Stimulated activated CD4-positive, alpha-beta T cell treated with anti-CD3 and anti-CD28 coated beads, Interleukin-15, amount 100 ng/mL, for 24 hours (primary cell): Measurements from ENCODE around the gene ABTB2.
"Not testable (repeated sequence)": the region's sequence is repeated elsewhere in the genome, so short reads cannot be mapped to it uniquely, and the experiment has no call there.

Experiments used
- DNase-seq: peaks from one replicate; pipeline ENCODE4 v3.0.0-alpha.2; 2020

The ABTB2 gene

DNA sequence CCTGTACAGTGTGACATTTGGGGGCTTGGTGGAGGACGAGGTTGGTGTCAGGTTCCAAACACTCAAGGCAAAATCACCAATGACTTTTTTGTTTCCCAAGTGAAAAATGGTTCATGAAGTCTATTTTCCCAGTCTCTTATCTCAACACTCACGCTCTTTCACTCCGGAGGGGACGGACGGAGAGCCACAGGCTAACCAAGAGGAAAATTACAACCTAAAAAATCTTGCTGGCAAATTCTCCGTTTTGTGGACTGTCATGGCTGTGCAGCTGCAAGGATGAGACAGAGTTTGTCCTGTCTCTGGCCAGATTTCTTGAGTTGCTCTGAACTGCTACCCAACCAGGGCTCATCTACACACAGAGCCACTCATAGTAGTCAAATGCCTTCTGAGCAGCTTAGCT is 101.2 kb downstream of the ABTB2 start:
- DNase-seq: no peak

DNA sequence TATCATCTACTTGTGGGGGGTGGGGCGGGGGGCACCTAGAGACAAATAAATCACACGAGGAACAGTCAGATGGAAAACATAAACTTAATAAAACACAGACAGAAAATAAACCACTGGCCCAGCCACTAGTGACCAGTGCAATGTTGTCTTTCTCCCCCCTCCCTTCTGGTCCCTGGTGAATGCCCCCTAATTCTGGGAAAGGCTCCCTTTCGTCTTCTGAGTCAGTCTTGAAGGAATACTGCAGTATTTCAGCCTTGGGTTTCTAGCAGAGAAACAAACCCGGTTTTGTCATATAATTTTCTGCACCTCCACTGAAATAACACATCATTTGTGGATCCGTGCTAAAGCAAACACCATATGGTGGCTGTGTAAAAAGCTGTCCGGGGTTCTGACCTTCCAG is 101.7 kb downstream of the ABTB2 start:
- no peak for DNase-seq

DNA sequence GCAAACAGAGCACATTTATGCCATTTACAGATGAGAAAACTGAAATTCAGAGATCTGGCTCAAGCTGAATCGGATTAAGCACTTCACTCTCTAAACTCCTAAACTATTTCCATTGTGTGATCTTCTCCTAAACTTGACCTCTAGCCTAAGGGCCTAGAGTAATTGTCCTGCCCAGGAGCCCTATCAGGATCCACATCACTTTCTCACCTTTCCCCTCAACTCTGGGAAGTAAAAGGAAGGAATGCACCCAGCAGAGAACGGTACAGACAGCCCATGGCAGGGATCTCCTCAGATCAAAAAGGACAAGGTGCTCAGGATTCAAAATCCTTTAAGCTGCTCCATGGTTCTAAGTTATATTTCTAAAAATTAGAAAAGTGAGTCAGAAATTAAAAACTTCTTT is 102.7 kb downstream of the ABTB2 start:
- DNase-seq: no peak

DNA sequence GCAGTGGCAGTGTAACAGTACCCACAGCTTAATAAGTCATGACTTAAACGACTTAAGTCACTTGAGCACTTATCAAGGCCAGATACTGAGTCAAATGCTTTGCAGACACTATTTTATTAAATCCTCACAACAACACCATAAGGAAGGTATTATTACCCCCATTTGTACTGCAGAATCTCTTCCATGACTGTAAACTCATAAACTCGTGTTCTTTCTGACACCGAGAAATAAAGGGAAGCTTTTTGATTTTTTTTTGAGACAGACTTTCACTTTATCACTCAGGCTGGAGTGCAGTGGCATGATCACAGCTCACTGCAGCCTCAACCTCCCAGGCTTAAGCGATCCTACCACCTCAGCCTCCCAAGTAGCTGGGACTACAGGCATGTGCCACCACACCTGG is 103.8 kb downstream of the ABTB2 start:
- no peak for DNase-seq

DNA sequence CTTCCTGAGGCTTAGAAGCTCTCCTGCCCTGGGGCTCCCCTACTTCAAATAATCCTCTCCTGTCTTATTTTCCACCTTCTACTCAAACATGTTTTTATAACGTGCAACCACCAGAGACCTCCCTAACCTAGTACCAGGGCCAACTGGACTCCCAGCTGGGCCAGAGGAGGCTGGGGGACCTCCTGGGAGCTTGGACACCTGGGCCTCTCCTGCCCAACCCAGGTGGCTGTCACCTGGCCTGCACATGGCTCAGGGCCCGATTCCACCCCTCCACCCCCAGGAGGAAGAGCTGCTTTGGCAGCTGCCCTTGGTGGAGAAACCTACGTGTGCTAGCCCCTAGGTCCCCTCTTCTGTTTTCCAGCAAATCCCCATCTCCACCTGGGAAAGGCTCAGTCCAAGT is 105.2 kb downstream of the ABTB2 start:
- DNase-seq: no peak

DNA sequence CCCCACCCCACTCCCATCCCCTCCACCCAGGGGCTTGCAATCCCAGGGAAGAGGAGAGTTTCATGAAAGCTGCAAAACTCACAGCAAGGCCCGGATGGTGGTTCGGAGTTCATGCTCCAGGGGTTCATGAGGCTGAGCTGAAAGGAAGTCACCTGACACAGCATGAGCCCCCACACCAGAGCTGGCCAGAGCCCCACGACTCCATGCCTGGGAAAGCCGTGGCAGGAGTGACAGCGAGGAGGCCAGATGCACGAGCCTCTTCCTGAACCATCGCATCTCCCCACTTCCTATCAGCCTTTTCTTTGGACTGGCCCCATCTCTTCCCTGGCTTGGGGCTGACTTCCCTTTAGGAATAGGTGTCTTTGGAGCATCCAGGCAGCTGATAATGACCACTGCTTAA is 105.8 kb downstream of the ABTB2 start:
- DNase-seq: no peak

DNA sequence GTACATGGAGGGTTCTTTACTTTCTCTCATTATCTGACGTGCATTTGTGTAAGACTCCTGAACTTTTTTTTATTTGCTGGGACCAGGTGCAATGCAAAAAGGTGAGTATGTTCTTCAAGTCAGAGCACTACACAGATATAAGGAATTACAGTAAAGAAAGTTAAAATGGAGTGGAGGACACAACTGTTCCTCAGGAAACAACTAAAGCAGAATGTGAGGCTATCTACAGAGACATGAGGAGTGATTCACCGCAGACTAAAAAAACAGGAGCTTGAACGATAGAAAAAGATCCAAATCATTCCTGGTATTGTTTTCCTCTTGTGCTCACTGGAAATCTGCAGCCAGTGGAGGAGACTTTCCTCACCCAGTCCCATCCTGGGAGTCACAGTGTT is 106.2 kb downstream of the ABTB2 start:
- DNase-seq: no peak

DNA sequence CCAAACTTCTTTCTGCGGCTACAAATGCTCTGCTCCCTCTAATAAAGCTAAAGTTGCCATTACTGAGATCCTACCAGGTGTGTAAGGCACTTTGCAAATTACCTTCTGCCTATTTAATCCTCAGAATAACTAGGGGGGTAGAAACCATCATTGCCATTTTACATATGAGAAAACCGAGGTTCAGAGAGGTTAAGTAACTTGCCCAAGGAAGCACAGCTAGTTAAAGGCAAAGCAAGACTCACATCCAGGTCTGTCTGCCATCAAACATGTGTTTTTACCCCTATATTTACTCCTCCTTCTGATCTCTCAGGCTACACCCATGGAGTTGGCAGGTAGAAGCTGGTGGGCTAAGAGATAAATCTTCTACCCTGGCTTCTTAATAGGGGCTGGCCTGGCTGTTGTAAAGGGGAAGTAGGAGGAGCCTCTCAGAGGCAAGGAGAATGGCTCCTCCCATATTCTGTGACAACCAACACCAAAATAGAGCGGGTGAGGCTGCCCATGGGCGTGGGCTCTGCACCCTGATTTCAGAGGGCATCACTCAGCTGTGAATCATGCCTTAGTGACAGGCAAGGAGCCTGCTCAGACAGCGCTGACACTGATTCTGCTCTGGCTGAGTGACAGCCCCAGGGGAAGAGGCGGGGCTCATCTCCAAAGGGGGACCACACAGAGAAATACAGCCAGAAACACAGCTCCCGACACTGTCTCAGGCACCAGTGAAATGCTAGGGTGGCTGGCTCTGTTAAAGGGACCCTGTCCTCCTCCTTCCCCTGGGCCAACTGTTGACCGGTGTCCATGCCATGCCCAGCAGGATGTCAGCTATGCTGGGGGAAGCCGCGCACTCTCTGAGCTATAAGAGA is 106.8 kb downstream of the ABTB2 start:
- DNase-seq: peak; percentile 75

DNA sequence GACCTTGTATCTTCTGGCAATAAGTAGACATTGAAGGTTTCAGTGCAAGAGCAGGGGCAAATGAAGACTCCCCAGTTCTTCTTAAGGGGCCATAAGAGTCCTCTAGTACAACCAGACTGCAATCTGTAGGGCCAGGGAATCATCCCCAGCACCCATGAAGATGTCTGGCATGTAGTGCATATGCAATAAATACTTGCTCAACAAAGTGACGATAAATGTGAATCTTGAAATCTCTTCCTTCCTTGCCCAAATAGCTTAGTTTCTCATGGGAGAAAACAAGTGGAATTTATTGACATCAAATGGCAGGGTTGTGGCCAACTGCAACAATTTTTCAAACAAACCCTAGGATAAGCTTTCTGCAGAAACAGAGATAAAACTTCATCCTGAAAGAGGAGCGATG is 107.6 kb downstream of the ABTB2 start:
- DNase-seq: no peak

DNA sequence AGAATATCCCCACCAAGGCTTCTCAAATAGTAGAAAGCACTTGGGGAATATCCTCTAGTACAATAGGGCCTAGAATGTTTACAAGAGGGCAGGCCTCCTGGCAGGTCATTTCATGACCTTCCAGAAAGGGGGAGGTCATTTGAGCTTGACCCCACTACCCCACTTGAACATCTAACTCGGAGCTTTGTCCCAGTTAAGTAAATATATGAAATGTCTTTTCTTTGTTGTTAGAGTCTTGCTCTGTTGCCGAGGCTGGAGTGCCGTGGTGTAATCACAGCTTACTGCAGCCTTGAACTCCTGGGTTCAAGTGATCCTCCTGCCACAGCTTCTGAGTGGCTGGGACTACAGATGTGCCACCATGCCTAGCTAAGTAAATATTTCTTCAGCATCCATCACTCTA is 108.4 kb downstream of the ABTB2 start:
- no peak for DNase-seq

DNA sequence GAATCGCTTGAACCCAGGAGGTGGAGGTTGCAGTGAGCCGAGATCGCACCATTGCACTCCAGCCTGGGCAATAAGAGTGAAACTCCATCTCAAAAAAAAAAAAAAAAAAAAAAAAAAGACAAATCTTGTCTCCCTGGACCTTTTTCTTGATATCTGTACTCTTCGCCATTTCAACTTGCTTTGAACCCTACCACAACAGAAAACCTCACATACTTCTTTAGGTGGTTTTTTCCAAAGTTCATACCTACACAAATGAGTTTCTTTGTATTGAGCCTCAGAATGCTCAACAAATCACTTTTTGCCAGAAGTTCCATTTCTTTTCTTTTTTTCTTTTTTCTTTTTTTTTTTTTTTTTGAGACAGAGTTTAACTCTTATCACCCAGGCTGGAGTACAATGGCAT is 111.3 kb downstream of the ABTB2 start:
- DNase-seq: not testable (repeated sequence)

DNA sequence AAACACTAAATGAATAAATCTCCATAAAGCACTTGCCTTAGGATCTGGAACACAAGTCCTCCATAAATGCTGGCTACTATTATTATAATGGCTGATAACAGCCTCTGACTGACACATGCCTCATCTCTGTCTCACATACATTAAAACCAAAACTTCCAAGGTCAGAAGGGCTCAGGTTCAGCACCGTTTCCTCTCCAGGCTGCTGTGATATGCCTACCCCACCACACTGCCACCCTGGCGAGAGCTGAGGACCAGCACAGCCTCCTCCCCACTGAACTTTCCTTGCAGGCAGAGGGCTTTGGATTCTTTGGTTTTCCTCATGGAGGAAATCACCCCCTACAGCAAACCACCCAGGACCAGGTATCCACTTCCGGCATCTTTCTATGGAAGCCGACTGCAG is 112.8 kb downstream of the ABTB2 start:
- peak; percentile 35 for DNase-seq

DNA sequence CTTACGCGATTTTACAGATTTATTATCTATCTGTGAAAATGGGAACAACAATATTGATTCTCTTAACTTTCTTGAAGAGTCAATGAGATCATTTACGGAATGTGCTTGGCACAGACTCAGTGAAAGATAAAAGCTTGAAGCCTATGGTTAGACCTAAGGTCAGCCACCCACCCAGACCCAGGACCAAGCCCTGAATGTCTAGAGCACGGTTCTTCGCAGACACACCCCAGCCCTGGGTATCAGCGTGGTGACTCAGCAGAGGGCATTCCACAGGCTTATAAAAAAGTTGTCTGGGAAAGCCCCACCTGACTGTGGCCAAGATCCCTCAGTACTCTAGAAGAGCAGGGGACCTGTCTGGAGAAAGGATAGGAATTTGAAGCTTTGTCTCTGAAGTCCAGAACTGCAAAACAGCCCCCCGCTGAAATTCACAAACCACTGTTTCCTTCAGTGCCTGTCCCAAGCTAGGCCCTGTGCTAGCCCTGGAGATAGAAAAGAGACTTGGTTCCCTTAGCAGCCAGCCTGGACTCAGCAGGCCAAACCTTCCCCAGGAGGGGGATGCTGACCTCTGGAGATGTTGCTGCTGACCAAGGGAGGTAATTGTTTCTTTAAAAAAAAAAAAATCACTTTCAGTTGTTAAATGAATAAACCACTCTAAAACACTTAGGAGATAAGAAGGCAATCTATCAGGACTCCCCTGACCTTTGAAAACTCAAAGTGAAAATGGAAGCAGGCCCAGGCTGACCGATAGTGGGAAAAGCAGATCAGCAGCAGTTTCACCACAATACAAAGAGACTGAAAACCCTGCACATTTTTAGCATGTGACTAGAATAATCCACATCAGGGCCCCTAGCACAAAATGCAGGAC is 114.0 kb downstream of the ABTB2 start:
- peak; percentile 70 for DNase-seq

DNA sequence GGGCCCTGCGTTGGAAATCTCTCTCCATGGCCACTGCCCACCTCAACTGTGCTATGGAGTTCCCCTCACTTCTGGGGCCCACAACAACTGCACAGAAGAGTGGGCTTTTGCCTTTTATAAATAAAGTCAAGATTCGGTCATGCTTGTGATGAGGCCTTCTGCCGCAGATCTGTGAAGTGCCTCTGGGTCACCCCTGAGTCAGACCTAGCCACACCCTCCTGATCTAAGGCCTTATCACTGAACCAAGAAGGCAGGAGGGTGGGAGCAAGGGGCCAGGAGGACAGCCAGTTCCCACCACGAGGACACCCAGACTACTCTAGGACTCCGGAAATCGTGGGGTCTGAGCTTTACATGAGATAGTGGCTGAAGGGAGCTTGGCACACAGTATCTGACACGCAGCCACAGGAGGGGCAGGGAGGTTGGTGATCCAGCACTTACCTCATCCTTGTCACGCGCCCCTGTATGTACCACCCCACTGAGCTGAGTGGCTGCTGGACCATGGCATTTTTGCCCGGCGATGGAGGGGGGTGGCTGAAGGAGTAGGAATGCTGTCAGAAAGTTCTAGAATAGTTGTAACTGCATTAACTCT is 115.7 kb downstream of the ABTB2 start:
- DNase-seq: no peak

DNA sequence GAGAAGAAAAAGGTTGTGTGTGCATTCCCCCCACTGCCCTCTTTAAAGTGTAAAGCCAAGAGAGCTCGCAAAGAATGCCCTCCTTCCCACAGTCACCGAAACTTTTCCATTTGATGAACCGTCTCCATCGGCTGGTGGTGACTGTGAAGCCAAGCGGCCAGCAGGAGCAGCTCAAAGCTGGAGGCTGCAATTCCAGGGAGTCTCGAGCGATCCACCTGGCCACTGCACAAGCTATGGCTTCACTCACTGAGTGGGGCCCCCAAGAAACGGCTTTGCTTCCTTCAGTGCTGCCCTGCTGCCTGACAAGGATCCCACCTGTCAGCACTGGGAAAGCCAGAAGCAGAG is 117.7 kb downstream of the ABTB2 start:
- no peak for DNase-seq

DNA sequence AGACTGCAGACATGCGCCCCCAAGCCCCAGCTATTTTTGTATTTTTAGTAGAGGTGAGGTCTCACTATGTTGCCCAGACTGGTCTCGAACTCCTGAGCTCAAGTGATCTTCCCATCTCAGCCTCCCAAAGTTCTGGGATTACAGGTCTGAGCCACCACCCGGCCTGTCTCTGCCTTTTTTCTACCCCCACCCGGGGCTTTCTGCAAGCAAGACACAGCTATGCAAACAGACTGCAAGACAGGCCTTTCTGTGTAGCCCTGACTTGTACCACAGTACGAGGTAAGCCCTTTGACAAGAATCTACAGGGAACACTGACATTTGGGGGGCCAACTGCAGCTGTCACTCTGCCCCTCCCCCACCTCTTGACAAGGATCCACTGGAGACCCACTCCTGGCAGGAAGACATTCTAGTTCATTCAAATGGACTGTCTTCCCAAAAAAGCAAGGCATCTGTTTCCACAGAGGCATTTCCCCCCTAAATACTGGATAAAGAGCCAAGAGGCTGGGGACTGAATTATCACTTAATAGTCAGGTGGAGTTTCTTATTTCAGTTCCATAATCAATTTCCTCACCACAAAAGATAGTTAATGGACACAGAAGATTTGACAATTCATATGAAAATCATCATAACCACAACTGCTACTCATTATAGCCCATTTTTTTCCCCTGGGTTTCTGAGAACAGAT is 118.2 kb downstream of the ABTB2 start:
- DNase-seq: no peak

DNA sequence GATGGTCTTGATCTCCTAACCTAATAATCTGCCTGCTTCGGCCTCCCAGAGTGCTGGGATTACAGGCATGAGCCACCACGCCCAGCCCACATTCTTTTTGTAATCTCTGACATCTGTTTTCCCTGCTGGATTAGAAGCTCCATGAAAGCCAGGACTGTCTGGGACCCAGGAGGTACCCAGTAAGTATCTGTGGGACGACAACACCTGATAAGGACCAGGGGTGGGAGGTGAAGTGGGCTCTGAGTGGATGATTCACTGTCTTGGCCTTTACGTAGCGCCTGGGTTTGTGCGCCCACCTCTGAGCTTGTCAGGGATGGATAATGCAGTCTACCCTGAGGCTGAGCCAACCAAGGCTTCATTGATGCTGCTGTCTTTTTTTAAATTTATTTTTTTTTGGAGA is 118.8 kb downstream of the ABTB2 start:
- no peak for DNase-seq

DNA sequence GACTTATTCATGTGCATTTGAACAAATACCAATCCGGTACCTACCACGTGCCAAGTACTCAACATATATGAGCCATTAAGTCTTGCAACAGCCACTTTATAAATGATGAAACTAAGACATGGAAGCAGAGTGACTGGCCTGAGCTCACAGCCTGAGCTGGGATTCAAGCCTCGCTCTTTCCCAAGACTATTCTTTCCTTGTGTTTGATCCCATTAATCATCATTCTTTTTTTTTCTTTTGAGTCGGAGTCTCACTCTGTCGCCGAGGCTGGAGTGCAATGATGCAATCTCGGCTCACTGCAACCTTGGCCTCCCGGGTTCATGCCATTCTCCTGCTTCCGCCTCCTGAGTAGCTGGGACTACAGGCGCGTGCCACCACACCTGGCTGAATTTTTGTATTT is 119.3 kb downstream of the ABTB2 start:
- DNase-seq: no peak

DNA sequence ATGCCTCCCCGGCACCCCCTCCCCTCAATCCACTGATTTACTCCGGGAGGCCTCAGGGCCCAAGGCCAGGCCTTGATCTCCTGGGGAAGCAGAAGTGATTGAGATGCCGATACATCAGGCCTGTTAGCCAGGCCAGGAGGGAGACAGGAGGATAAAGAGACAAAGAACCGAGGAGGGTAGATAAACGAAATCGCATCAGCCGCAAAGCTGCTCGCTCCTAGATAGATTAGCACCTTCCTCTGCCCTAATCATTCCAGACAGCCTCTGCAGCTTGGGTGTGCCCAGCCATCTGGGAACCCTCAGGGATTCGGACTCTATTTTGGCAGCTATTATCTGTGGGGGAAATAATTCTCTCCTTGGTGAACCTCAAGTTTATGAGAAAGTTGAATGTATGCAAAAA is 121.2 kb downstream of the ABTB2 start:
- no peak for DNase-seq

DNA sequence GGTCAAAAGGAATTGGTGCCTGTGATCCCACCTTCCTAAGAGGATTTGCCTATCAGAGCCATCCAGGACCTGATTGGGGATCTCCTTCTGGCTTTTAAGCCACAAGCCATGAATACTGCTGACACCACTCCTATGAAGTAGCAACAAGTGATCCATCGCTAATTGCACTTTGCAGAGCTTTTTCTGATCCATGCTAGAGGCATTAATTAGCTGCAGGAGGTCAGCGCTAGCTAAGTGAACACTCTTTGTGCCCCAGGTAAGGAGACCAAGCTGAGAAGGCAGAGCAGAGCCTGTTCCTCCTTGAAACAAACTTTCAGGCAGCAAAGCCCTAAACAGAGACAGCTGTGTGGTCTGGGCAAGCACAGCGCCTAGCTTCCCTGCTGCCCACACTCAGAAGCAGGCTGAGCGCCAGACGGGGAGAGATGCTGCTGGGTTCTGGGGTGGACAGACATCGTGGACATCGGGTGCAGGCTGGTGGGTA is 122.2 kb downstream of the ABTB2 start:
- DNase-seq: no peak

DNA sequence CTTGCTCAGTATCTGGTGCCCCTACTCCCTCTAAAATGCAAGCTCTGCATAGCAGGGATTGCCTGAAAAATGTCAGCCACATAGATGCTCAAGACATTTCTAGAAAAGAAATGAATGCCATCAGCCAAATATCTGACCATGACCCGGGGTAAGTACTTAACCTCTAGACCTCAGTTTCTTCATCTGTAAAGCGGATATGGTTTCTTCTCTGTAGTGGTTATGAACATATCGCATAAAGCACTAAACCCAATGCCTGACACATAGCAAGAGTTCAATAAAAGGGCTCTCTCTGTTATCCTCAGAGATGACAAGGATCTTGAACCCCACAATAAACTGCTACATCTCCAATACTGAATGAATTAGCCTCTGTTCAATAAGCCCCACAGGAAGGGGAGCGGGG is 122.6 kb downstream of the ABTB2 start:
- no peak for DNase-seq

DNA sequence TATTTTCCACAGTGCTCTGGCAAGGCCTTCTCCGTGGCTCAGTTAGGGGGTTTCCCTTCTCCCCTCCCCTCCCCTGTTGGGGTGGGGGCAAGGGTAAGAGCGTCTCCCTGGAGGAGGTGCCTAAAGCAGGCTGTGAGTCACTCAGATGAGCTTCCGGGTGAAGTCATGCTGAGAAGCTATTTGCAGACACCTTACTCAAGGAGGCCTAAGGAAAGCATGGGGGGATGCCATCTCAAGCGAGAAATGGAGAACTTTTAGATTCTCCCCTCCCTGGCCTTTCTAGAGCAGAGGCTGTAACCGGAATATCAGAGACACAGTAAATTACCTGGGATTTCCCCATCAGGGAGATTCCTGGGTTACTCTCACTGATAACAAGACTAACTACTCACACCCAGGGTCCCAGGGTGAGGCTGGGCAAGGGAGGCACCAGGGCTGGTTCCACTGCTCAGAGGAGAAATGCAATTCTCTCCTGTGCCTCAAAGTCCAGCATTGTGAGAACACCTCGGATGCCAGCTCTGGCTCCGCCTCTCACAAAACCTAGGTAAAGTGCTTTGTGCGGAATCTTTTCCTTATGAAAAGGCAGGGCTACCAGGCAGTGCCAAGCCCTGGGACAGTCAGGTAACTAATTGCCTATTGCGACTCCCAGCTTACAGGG is 123.6 kb downstream of the ABTB2 start:
- DNase-seq: peak; percentile 87

DNA sequence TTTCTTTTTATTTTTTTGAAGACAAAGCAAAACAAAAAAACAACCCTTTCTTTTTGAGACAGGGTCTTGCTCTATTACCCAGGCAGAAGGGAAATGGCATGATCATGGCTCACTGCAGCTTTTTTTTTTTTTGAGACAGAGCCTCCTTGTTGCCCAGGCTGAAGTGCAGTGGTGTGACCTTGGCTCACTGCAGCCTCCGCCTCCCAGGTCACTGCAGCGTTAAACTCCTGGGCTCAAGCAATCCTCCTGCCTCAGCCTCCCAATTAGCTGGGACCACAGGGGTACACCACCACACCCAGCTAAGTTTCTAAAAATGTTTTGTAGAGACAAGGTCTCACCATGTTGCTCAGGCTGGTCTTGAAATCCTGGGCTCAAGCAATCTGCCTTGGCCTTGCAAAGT is 124.6 kb downstream of the ABTB2 start:
- DNase-seq: no peak
